LNCaP clone FGC (cell line): Measurements from ENCODE around the gene NEIL3.

Experiments
- DNase-seq: peaks from one replicate; pipeline ENCODE4 v3.0.0-alpha.2; 2011; ENCODE audit warnings: low read depth
- H3K4me3 ChIP-seq: 2 replicates; pipeline ENCODE4 v1.5.1; 2011; ENCODE audit warnings: mild to moderate bottlenecking, low read depth, low read length, control low read depth
- TF ChIP-seq, protein P1 (sequence below): IDR thresholded peaks from 2 replicates; pipeline ENCODE4 v1.5.1; 2012; ENCODE audit warnings: mild to moderate bottlenecking; ENCODE audit not compliant: control insufficient read depth, insufficient read depth; ENCODE audit errors: extremely low read depth

NEIL3 gene

DNA sequence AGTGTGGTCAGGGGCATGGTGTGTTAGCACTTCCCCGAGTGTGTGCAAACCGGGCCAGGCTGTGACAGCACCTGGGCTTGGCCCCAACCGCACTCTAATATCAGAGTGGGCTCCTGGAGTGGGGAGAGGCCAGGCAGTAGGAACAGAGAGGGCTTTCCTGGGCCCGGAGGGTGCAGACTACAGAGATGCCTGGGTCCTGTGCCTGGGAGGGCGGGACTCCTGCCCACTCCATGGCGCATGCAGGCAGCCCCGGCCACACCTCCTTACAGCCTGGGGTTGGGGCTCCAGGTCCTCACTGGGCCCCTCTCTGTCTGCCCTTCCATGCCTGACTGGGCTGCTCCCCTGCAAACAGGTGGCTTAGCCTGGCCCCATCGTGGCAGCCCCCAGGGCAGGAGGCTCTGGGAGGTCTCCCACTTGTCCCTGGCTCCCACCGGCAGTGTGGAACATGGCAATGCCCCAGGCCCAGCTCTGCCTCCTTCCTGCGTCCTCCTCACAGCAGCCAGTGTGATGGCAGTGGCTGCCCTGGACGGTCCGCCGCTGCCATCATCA is 72.2 kb downstream of the NEIL3 start:
- TF ChIP-seq, protein P1, sequence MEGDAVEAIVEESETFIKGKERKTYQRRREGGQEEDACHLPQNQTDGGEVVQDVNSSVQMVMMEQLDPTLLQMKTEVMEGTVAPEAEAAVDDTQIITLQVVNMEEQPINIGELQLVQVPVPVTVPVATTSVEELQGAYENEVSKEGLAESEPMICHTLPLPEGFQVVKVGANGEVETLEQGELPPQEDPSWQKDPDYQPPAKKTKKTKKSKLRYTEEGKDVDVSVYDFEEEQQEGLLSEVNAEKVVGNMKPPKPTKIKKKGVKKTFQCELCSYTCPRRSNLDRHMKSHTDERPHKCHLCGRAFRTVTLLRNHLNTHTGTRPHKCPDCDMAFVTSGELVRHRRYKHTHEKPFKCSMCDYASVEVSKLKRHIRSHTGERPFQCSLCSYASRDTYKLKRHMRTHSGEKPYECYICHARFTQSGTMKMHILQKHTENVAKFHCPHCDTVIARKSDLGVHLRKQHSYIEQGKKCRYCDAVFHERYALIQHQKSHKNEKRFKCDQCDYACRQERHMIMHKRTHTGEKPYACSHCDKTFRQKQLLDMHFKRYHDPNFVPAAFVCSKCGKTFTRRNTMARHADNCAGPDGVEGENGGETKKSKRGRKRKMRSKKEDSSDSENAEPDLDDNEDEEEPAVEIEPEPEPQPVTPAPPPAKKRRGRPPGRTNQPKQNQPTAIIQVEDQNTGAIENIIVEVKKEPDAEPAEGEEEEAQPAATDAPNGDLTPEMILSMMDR = no peak
- DNase-seq = no peak
- H3K4me3 ChIP-seq = no peak overlapping the region

DNA sequence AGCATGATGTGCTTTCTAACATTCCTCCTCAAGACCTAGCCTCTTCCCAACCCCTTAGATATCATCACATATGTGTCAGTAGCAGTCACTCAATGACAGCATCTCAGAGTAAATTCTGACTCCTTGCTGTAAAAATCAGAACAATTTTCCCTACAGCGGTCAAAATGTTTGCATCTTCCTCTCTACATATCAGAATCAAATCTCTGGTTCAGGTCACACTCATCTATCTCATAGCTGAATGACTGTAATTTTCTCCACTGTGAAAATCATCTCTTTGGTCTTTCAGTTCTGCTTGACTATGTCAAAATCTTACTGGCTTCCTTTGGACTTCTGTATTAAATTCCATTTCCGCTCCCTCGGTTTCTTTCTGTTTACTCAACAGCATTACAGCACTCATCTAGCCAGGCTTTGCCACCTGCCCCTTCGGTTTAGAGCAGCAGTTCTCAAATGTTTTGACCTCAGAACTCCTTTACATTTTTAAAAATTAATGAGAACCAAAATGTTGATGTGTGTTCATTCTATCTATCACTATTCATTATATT is 75.3 kb downstream of the NEIL3 start:
- no peak overlapping the region for H3K4me3 ChIP-seq
- no peak for DNase-seq
- TF ChIP-seq, protein P1 = no peak

DNA sequence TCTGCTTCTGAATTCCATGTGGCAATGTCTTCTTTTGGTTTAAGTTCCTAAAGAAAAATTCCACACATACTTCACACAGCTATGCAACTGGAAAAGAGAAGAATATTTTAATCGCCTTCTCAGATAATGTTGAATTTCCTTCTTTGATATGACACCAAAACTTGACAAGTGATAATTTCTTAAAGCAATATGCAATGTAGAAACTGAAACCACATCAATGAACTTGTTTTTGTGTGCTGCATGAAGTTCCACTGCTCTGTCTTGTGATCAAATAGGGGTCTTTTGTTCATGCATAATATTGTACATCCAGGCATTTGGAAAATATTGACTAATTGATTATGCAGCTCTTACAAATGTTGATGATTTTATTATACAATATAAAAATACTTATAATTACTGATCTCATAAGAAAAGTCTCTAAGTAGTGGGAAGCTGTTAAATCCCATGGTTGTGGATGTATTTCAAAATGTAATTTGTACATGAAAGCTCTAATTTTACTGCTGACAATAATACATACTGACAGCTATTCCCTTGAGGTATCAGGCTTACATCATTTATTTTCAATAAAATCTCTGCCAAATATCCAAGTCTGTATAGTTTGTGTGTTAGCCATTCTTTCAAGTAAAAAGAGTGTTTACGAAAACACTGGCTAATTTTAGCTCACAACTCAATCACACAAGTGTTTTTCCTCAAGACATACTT is 76.1 kb downstream of the NEIL3 start:
- no peak for DNase-seq
- H3K4me3 ChIP-seq = no peak overlapping the region
- TF ChIP-seq, protein P1 = no peak

DNA sequence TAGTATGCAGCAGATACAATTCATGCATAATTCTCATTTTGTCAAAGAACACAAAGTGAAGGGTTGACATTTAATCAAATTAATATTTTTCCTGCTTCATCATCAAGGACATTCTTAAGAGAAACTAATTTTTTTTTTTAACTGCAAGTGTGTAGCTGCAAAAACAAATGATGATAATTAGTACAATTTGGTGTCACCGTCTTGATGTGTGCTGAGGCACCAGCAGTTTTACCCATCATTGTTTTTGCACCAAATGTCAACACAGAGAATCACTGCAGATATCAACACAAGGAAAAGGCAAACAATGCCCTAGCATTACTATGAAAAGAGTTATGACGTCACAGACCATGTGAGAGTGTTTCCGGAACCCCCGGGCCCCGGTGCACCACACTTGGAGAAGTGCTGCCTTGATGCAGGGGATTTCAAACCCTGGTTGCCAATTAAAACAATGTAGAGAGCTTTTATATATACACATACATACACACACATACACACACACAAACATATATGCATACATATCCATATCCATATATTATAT is 76.7 kb downstream of the NEIL3 start:
- TF ChIP-seq, protein P1 = no peak
- no peak for DNase-seq
- H3K4me3 ChIP-seq = no peak overlapping the region

DNA sequence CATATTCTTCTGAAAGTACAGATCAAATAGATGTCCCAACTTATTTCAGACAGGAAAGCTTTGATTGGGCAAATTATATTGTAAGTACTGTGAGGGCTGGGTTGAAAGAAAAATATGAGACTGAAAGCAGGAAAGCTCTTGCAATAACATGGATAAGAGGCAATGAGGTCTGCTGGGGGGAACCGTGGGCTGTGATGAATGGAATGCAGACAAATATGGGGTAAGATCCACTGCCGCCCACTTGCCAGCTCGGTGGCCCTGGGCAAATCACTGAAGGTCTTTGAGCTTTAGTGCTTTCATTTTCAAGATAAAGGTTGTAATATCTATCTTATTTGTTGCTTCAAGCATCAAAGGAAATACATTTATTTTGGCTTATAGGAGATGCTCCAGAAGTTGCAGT is 81.6 kb downstream of the NEIL3 start:
- TF ChIP-seq, protein P1 = no peak
- no peak for DNase-seq
- no peak overlapping the region for H3K4me3 ChIP-seq

DNA sequence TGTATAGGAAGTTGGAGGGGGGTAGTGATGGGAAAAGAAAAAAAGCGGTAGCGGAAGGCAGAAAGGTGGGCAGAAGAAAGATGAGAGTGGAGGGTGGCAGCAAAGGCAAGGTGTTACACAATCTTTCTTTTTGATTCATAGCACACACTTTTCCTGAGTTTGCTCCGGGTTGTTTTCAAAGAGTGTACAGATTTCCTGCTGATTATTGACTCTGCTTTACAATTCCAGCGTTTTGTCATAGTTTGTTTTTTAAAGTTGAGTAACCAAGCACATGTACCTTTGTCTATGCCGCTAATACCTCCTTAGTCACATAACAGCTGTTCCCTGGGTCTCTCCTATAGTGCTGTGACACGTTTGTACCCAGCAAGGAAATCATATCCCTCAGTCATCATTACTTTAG is 82.3 kb downstream of the NEIL3 start:
- no peak overlapping the region for H3K4me3 ChIP-seq
- no peak for DNase-seq
- TF ChIP-seq, protein P1 = no peak
